Measurements from ENCODE around the gene ASPHD2. TPM values are rescaled to one million over a fixed set of nuclear protein-coding genes. Genes with fewer than 3 reads are reported as not detected.

The ASPHD2 gene
- polyA plus RNA-seq, 1 of the 3 experiments (the other 2 are of a cell fraction) = 2.2 TPM

DNA sequence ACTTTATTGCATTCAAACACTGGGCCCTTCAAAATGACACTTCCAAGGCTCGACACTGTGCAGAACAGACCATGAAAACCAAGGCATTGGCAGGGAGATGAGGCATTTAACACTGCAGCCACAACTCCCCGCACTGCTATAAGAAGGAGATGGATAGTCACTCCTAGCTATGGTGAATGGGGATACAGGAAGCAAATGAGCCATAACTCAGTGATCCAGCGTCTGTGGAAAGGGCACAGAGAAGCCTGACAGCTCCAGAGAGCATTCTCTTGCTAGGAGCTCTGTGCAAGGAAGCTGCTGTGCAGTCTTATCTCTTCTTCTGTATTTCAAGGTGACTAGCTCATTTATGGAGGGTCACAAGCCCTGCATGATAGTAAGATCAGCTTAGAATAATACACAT, 33.6 kb downstream of the ASPHD2 start:
- peaks cover 3% of the 10 kb centered on the region for H3F3A ChIP-seq (replicated peaks; ENCODE audit: insufficient read depth)
- no peak for DNase-seq
- no peak overlapping the region for H3K9ac ChIP-seq
- no peaks in the 10 kb centered on the region for H3K9me3 ChIP-seq
- no peaks in the 10 kb centered on the region for H3K27me3 ChIP-seq (ENCODE audit: insufficient read depth)
- peaks cover 27 to 82% of the 10 kb centered on the region in 2 experiments for H3K36me3 ChIP-seq (replicated peaks in 1 of 2; ENCODE audit: control insufficient read depth in 1 of 2, insufficient read depth in 2 of 2, low read length in 1 of 2)
- peaks cover 0 to 2% of the 10 kb centered on the region in 2 experiments; a peak in 2 of 4 replicates for H3K4me1 ChIP-seq (ENCODE audit: control insufficient read depth in 1 of 2, insufficient read depth in 2 of 2, low read depth in 1 of 2, low read length in 1 of 2)
- no peak overlapping the region for H3K27ac ChIP-seq (ENCODE audit: low read depth in 2 of 2, low read length in 1 of 2)
- peaks cover 8% of the 10 kb centered on the region; the same call in 1 of the 2 replicates for H3K79me2 ChIP-seq (ENCODE audit: insufficient read depth)
- H2AFZ ChIP-seq (ENCODE audit: low read depth) = no peak overlapping the region
- TF ChIP-seq, protein P1, sequence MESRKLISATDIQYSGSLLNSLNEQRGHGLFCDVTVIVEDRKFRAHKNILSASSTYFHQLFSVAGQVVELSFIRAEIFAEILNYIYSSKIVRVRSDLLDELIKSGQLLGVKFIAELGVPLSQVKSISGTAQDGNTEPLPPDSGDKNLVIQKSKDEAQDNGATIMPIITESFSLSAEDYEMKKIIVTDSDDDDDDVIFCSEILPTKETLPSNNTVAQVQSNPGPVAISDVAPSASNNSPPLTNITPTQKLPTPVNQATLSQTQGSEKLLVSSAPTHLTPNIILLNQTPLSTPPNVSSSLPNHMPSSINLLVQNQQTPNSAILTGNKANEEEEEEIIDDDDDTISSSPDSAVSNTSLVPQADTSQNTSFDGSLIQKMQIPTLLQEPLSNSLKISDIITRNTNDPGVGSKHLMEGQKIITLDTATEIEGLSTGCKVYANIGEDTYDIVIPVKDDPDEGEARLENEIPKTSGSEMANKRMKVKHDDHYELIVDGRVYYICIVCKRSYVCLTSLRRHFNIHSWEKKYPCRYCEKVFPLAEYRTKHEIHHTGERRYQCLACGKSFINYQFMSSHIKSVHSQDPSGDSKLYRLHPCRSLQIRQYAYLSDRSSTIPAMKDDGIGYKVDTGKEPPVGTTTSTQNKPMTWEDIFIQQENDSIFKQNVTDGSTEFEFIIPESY (IDR thresholded peaks at IDR 0.05; ENCODE audit: borderline replicate concordance, low read depth) = no peak
- no peak for TF ChIP-seq TCF12 (IDR thresholded peaks at IDR 0.05)
- TF ChIP-seq RAD21 (IDR thresholded peaks at IDR 0.05; ENCODE audit: low read length) = no peak
- no peak for TF ChIP-seq TAF1 (IDR thresholded peaks at IDR 0.05; ENCODE audit: borderline replicate concordance, low read depth, low read length)
- TF ChIP-seq CHD2 (IDR thresholded peaks at IDR 0.05; ENCODE audit: low read length, partially characterized antibody) = no peak
- no peak for TF ChIP-seq GABPA (IDR thresholded peaks at IDR 0.05; ENCODE audit: low read depth)
- no peak for TF ChIP-seq GATA2 (CRISPR knock-in tag; IDR thresholded peaks at IDR 0.05)
- TF ChIP-seq, protein P2, sequence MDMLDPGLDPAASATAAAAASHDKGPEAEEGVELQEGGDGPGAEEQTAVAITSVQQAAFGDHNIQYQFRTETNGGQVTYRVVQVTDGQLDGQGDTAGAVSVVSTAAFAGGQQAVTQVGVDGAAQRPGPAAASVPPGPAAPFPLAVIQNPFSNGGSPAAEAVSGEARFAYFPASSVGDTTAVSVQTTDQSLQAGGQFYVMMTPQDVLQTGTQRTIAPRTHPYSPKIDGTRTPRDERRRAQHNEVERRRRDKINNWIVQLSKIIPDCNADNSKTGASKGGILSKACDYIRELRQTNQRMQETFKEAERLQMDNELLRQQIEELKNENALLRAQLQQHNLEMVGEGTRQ (IDR thresholded peaks at IDR 0.05; ENCODE audit: borderline replicate concordance, low read depth, low read length) = no peak
- TF ChIP-seq, protein P3, sequence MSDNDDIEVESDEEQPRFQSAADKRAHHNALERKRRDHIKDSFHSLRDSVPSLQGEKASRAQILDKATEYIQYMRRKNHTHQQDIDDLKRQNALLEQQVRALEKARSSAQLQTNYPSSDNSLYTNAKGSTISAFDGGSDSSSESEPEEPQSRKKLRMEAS (IDR thresholded peaks at IDR 0.05; ENCODE audit: low read depth) = no peak
- 93% methylated on average over 3 of the region's 3 CpGs for WGBS (ENCODE audit: low lambda C conversion rate)
- ChIA-PET POLR2A (interaction anchor here (0.7 to 0.9 kb wide), 2 partner anchors 9 to 21 kb away, joined by 3 read pairs; partner anchors contain the start of genes HPS4 and SRRD), CTCF (interaction anchor here (1.1 to 6.2 kb wide), 10 partner anchors 10 to 97 kb away, joined by 4 to 99 read pairs (median 13); no protein-coding TSS in a partner anchor)
- no peak overlapping the region for H3K4me3 ChIP-seq (ENCODE audit: low read depth in 2 of 2, low read length in 1 of 2)
- no peak overlapping the region for H3K4me2 ChIP-seq
- H4K20me1 ChIP-seq (ENCODE audit: insufficient read depth) = peaks cover 5% of the 10 kb centered on the region
- H3K9me2 ChIP-seq = no peaks in the 10 kb centered on the region

DNA sequence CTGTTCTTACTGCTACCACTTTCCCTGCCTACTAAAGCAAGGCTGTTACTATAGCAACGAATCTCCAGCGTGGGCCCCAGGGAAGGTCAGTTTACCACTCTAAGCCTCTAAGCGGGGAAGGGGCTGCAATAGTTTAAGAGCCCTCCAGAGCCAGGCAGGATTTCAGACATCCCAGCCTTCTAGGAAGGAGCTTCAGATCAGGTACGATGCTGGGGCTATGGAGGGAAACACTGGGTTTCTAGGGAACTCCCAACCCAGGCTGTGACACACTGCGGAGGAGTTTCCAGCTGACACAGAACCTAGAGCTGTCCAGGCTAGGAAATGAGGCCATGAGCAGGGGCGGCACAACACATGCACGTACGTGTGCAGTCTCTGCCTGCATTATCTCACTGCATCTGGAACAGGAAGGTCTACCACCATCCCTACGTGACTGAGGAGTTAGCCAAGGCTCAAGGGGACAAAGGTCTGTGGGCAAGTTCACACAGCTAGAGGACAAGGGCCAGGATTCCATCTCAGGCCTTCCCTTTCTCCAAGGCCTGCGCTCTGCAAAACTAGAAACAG, 34.1 kb downstream of the ASPHD2 start:
- H3K4me2 ChIP-seq = no peak overlapping the region
- 83% methylated on average over 6 of the region's 10 CpGs for WGBS (ENCODE audit: low lambda C conversion rate)
- peaks cover 0 to 2% of the 10 kb centered on the region in 2 experiments; a peak in 2 of 4 replicates for H3K4me1 ChIP-seq (ENCODE audit: control insufficient read depth in 1 of 2, insufficient read depth in 2 of 2, low read depth in 1 of 2, low read length in 1 of 2)
- H3K9ac ChIP-seq = no peak overlapping the region
- DNase-seq = no peak
- H3K27ac ChIP-seq (ENCODE audit: low read depth in 2 of 2, low read length in 1 of 2) = no peak overlapping the region
- no peaks in the 10 kb centered on the region for H3K9me2 ChIP-seq
- ChIA-PET CTCF (interaction anchor here (0.8 to 6.2 kb wide), 7 partner anchors 11 to 98 kb away, joined by 3 to 99 read pairs (median 14); no protein-coding TSS in a partner anchor), POLR2A (interaction anchor here (0.7 to 0.9 kb wide), 2 partner anchors 8 to 20 kb away, joined by 3 read pairs; partner anchors contain the start of genes HPS4 and SRRD)
- no peaks in the 10 kb centered on the region for H3K27me3 ChIP-seq (ENCODE audit: insufficient read depth)
- H3F3A ChIP-seq (replicated peaks; ENCODE audit: insufficient read depth) = peaks cover 3% of the 10 kb centered on the region
- no peak overlapping the region for H2AFZ ChIP-seq (ENCODE audit: low read depth)
- H3K79me2 ChIP-seq (ENCODE audit: insufficient read depth) = peaks cover 8% of the 10 kb centered on the region; the same call in 1 of the 2 replicates
- no peaks in the 10 kb centered on the region for H3K9me3 ChIP-seq
- H4K20me1 ChIP-seq (ENCODE audit: insufficient read depth) = peaks cover 5% of the 10 kb centered on the region
- H3K36me3 ChIP-seq (replicated peaks in 1 of 2; ENCODE audit: control insufficient read depth in 1 of 2, insufficient read depth in 2 of 2, low read length in 1 of 2) = peaks cover 29 to 83% of the 10 kb centered on the region in 2 experiments
- no peak overlapping the region for H3K4me3 ChIP-seq (ENCODE audit: low read depth in 2 of 2, low read length in 1 of 2)
- TF ChIP-seq POLR2AphosphoS5 (IDR thresholded peaks at IDR 0.05; ENCODE audit: low read depth, low read length) (no peak), NFIC (IDR thresholded peaks at IDR 0.05; ENCODE audit: borderline replicate concordance) (no peak), ELF1 (IDR thresholded peaks at IDR 0.05) (no peak), MXI1 (IDR thresholded peaks at IDR 0.05; ENCODE audit: low read depth, low read length) (no peak), RFX5 (IDR thresholded peaks at IDR 0.05; ENCODE audit: low read length) (no peak), RXRA (IDR thresholded peaks at IDR 0.05; ENCODE audit: borderline replicate concordance, low read depth) (no peak), TEAD4 (IDR thresholded peaks at IDR 0.05; ENCODE audit: borderline replicate concordance, insufficient read depth) (no peak), YY1 (IDR thresholded peaks at IDR 0.05; ENCODE audit: low read depth) (no peak), EZH2phosphoT487 (IDR thresholded peaks at IDR 0.05; ENCODE audit: borderline replicate concordance, low read depth) (no peak)
- TF ChIP-seq, protein P4, sequence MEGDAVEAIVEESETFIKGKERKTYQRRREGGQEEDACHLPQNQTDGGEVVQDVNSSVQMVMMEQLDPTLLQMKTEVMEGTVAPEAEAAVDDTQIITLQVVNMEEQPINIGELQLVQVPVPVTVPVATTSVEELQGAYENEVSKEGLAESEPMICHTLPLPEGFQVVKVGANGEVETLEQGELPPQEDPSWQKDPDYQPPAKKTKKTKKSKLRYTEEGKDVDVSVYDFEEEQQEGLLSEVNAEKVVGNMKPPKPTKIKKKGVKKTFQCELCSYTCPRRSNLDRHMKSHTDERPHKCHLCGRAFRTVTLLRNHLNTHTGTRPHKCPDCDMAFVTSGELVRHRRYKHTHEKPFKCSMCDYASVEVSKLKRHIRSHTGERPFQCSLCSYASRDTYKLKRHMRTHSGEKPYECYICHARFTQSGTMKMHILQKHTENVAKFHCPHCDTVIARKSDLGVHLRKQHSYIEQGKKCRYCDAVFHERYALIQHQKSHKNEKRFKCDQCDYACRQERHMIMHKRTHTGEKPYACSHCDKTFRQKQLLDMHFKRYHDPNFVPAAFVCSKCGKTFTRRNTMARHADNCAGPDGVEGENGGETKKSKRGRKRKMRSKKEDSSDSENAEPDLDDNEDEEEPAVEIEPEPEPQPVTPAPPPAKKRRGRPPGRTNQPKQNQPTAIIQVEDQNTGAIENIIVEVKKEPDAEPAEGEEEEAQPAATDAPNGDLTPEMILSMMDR (IDR thresholded peaks at IDR 0.05) = no peak
- TF ChIP-seq, protein P5, sequence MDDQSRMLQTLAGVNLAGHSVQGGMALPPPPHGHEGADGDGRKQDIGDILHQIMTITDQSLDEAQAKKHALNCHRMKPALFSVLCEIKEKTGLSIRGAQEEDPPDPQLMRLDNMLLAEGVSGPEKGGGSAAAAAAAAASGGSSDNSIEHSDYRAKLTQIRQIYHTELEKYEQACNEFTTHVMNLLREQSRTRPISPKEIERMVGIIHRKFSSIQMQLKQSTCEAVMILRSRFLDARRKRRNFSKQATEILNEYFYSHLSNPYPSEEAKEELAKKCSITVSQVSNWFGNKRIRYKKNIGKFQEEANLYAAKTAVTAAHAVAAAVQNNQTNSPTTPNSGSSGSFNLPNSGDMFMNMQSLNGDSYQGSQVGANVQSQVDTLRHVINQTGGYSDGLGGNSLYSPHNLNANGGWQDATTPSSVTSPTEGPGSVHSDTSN (IDR thresholded peaks at IDR 0.05) = no peak
- TF ChIP-seq, protein P6, sequence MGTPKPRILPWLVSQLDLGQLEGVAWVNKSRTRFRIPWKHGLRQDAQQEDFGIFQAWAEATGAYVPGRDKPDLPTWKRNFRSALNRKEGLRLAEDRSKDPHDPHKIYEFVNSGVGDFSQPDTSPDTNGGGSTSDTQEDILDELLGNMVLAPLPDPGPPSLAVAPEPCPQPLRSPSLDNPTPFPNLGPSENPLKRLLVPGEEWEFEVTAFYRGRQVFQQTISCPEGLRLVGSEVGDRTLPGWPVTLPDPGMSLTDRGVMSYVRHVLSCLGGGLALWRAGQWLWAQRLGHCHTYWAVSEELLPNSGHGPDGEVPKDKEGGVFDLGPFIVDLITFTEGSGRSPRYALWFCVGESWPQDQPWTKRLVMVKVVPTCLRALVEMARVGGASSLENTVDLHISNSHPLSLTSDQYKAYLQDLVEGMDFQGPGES (IDR thresholded peaks at IDR 0.05; ENCODE audit: low read depth, low read length) = no peak

All from SK-N-SH (cell line).